ENCODE measurements around the gene SUPT20HL1.
A peak's percentile ranks its signal among the peaks of the same experiment; 100 is the strongest.
"Not testable (repeated sequence)": the region's sequence is repeated elsewhere in the genome, so short reads cannot be mapped to it uniquely, and the experiment has no call there.

The SUPT20HL1 gene

DNA sequence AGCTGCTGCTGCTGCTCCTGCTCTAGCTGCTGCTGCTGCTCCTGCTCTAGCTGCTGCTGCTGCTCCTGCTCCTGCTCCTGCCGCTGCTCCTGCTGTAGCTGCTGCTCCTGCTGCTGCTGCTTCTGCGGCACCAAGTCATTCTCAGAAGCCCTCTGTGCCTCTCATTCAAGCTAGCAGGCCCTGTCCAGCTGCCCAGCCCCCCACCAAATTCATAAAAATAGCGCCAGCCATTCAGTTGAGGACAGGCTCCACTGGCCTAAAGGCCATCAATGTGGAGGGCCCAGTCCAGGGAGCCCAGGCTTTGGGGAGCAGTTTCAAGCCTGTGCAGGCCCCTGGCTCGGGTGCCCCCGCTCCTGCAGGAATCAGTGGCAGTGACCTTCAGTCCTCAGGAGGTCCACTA is 3.9 kb downstream of the SUPT20HL1 start:
- no peak for DNase-seq

DNA sequence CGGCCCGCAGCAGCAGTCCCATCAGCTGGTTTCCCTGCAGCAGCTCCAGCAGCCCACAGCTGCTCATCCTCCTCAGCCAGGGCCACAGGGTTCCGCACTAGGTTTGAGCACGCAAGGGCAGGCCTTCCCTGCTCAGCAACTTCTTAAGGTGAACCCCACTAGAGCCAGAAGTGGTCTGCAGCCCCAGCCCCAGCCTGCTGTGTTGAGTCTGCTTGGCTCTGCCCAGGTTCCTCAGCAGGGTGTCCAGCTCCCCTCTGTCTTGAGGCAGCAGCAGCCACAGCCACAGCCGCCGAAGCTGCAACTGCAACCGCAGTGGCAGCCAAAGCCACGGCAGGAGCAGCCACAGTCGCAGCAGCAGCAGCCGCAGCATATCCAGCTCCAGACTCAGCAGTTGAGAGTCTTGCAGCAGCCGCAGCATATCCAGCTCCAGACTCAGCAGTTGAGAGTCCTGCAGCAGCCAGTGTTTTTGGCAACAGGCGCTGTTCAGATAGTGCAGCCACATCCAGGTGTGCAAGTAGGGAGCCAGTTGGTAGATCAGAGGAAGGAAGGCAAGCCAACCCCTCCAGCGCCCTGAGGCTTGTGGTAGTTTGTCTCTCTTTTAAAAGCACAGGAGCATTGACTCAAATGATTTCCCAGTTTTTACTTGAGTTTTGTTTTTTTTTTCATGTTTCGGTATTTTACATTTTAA is 4.6 kb downstream of the SUPT20HL1 start:
- no peak for DNase-seq

DNA sequence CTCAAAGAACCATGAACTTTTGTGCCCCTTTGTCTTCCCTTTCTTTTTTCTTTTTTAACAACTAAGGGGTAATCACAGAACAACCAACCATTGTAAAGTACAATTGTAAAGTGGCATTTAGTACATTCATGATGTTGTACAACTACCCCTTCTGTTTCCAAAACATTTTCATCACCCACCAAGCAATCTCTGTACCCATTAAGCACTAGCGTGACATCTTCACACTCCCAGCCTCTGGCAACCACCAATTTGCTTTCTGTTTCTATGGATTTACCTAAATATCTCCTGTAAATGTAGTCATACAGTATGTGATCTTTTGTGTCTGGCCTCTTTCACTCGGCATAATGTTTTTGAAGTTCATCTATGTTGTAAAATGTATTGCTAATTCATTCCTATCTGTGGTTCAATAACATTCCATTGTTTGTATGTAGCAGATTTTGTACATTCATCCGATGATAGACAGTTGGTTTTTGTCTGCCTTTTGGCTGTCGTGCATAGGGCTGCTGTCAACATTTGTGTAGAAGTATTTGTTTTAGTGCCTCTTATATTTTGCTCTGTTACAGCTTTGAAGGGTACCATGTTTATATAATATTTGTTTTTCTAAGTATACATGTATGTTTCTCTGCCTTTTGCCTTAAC is 6.4 kb downstream of the SUPT20HL1 start:
- DNase-seq: not testable (repeated sequence)

DNA sequence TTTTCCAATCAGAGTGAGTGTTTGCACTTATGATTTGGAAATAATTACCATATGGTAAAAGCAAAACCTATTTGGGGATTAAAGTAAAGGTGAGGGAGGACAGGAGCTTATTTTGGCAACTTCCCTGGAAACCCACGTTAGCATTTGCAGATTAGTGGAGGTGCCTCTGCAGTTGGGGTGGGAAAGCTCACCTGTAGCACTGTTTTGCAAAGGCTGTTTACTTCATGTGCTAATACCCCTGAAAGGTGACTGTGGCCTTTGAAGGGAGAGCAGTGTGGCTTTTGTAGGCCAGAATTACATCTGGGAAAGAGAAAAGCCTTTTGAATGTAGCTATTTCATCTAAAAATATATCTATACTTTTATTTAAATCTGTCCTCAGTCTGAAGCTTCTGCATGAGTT is 9.4 kb downstream of the SUPT20HL1 start:
- peak; percentile 25 for DNase-seq

DNA sequence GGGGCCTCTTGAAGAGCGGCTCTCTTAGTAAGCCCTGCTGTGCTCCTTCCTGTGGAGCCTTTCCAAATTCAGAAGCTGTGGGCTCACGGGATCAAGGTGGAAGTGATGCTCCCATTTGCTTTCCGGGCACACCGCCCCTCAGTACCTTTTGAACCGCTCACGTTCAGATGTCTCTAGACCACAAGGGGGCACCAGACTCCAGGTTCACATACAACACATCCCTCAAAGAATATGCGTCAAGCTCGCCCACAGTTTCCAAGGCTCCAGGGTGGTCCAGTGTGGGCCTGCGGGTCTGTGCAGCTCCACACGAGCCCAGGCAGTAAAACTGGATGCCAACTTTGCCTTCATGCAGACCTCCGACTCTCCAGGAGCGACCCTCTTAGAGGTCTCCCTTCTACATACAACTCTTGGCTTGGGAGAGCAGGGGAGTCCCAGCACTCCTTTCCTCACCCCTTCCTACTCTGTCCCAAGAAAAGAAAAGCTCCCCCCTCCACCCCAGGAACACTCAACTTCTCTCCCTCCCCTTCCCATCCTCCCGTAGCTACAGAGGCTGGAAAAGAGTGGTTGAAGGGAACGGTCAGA is 11.0 kb downstream of the SUPT20HL1 start:
- DNase-seq: peak; percentile 80

DNA sequence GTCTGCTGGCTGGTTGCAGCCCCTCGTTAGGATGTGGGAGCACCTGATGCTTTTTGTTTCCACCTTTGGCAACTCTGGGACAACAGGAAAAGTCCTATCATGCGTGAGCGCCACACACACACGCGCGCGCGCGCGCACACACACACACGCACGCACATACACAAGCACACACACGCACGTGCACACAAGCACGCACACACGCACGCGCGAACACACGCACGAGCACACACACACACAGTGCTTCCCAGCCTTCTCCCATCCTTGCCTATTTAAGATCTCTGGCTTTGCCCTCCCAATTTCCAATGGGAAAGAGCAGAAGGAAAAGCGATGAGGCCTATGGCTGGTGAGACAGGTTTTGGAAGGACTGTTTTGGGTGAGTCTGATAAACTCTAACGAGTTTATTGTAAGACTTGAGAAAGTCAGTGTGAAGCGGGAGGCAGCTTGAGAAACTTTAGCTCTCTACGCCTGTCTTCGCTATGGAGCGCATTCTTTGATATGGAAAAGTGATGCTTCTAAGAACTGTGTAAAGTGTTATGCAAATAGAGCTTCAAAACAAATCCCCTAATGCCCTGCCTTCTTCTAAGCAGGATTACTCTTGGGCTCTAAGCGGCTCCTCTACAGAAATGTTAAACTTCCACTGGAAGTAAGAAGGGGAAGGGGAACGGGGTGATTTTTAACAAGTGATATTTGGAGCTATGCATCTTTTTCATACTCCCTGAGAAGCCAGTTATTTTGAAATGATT is 11.8 kb downstream of the SUPT20HL1 start:
- peak; percentile 52 for DNase-seq

DNA sequence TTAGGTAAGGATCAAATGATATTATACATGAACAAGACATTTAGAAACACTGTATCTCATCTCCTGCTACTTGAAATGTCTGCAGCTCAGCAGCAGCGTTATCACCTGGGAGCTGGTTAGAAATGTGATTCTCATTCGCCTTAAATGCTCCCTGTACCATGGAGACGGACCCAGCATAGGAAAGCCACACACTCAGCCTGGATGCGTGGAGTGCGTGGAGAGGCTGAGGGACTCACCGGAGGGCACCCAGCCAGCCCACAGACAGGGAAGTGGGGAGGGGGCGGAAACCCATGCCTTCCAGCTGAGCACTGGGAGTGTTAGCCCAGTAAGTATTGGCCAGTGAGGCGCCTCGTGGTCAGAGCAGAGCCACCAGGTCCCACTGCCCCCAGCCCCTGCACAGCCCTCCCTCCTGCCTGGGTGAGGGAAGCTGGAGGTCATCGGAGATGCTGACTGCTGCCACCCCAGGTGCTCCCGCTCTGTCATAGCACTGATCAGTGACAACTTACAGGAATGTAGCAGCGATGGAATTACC is 15.2 kb downstream of the SUPT20HL1 start:
- no peak for DNase-seq

DNA sequence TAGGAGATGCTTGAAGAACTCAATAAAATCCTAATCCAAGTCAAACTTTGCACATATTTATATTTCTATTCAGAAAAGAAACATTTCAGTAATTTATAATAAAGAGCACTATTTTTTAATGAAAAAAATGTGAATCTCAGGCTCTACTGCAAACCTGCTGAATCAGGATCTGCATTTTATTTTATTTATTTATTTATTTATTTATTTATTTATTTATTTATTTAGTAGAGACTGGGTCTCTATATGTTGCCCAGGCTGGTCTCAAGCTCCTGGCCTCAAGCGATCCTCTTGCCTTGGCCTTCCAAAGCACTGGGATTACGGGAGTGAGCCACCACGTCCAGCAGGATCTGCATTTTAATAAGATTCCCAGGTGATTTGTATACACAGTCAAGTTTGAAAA is 16.0 kb downstream of the SUPT20HL1 start:
- no peak for DNase-seq

DNA sequence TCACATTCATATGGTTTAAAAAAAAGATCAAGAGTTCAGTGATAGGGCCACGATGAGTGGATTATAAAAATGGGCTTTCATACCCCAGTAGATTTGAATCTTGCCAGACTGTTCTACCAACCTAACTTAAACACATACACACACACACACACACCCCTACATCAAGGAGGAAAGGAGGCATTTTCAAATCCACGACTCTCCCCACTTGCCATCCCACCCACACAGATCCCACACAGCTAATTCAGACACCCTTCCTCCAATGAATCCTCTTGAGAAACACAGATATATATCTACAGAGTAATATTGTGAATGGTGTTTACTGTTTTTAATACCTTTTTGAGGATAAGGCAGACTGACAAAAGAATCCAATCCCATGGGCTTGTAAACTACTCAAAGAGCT is 16.8 kb downstream of the SUPT20HL1 start:
- no peak for DNase-seq

DNA sequence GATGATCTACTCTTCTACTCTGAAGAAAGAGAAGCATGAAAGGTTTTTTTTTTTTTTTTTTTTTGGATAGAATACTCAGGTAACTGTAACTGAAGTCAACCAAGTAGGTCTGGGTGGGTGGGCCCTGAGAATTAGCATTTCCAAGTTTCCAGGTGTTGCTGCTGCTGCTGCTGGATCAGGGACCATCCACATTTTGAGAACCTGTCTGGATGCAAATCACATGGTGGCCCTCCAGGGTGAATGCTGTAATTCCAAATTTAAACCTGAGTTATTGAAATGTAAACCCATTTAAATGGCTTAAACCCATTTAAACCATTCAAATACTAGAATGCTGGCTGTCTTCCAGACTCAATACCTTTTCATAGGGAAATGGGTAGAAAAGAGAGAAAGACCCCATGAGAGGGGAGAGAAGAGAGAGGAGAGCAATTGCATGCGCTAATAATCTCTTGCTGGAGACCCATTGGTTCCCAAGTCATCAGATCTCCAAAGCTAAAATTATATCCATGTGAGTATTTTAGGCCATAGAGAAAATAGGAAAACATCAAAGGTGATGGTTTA is 17.6 kb downstream of the SUPT20HL1 start:
- DNase-seq: no peak

DNA sequence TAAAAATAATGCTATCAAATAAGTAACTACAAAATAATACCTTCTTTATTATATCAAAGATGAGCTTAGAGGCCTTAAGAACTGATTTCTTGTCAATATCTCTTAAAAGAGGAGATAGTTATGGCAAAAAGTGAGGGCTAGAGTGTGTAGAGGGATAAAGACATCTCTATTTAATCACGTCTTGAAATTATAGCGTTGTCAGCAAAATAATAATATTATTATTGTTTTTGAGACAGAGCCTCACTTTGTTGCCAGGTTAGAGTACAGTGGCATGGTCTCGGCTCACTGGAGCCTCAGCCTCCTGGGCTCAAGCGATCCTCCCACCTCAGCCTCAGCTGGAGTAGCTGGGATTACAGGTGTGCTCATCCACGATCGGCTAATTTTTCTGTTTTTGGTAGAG is 18.3 kb downstream of the SUPT20HL1 start:
- no peak for DNase-seq

DNA sequence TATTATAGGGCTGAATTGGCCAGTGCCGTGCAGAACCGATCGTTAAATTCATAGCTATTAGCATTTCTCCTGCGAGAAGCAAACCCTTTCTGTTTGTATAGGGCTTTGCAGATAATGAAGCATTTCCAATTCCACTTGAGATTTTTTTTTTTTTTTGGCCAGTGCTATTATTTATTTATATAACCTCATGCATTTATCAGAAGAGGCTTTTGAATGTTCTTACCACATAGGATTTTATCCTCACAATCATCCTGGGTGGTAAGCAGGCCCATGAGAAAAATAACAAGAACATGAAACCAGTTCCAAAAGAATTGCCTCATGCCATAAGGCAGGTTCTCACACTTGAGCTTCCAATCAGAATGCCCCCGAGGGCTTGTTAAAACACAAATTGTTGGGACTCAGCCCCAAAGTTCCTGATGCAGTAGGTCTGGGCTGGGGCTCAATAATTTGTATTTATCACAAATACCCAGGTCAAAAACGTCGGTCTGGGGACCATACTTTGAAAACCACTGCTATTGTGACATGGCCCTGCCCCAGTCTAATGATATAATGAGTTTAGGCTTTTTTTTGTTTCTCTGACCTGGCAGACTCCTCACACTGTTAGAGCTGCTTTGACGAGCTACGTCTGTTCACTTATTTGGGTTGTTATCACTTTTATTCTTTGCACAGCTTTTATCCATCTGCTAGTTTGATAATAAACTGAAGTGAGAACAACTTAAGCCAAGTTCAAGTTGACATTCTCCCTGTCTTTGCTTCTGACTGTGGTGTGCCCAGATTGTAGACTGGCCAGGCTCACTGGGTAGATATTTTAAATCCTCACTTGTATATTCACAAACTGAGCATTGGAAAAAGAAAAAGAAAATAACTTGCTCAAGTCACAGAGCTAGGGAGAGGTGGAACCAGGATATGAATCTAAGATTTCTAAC is 20.1 kb downstream of the SUPT20HL1 start:
- no peak for DNase-seq

DNA sequence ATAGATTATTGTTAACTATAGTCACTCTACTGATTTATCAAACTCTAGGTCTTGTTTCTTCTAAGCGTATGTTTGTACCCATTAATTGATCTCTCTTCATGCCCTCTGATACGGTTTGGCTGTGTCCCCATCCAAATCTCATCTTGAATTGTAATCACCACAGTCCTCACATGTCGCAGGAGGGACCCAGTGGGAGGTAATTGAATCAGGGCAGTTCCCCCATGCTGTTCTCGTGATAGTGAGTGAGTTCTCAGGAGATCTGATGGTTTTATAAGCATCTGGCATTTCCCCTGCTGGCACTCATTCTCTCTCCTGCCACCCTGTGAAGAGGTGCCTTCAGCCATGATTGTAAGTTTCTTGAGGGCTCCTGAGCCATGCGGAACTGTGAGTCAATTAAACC is 21.9 kb downstream of the SUPT20HL1 start:
- not testable (repeated sequence) for DNase-seq

DNA sequence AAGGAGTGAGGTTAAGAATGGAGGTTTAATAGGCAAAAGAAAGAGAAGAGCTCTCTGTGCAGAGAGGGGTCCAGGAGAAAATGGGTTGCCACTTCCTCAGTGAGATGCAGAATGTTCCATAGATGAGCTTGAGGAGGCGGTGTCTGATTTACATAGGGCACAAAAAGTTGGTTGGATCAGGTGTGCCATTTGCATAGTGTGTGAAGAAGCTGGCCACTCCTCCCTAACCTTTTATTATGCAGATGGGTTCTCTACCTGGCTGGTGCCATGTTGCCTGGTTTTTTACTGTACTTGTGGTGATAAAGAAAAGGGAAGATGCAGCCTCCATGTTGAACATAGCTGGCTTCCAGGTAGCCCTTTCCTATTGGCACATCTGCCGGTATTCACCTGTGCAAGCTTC is 27.3 kb downstream of the SUPT20HL1 start:
- no peak for DNase-seq

DNA sequence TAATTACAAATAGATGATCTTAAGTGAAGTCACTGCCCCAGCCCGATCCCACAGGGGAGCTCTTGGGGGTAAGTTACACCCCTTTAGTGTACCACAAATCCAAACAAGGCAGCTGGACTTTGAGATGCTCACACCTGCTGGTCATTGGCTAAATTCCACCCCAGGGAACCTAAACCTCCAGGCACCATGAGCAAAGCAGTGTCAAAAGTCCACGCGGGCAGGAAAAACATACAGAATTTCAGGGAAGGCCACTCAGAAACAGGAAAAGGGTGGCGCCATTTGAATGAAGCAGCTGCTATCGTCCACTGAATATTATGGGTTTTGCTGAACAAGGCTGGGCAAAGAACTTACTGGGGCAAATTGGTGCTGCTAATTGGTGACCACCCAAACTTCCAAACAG is 30.9 kb downstream of the SUPT20HL1 start:
- no peak for DNase-seq

DNA sequence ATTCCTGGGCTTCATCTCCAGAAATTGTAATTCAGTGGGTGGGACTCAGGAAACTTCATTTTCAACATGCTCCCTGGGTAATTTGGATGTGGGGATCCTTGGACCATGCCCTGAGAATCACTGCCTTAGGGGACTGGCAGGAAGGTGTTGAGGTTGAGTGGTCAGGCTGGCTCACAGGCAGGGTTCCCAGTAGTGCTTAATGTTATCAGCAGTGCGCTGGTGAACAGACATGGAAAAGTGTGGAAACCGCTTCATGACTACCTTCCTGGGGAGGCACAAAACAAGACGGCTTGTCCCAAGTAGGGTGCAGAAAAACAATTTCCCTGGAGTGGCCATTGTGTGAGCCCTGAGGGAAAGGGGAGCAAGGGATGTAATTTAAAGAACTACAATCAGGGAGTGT is 31.4 kb downstream of the SUPT20HL1 start:
- no peak for DNase-seq

DNA sequence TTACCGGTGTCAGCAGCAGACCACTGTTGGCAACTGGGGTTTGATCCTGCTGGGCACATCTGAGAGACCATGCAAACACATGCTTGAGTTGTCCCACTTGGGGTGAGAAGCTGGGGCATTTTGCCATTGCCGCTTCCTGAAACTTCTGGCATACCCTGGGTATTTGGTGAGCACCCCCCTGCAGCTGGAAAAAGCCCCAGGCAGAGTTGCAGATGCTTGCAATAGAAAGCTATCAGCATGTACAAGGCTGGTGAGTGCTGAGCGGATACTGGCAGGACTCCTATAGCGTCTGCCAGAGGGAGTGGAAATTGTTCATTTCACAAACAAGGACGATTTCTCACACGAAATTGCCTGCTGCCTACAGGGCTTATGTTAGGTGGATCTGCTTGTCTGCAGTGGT is 32.3 kb downstream of the SUPT20HL1 start:
- no peak for DNase-seq

DNA sequence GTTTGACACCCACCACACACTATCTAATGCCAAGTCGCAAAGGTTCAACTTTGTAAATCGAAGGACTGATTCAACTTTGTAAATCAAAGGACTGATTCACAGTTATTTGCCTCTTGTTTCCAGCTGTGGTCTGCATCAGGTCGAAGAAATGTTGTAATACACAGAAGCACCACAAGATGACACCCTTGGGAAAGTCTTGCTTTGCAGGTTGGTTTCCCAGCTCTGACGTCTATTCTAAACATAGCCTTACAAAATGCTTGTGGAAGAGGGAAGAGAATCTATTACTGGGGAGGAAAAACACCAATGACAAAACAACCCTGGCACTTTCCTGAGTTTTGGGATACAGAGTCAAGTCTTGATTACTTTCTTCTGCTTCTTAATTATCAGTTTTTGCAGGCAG is 35.3 kb downstream of the SUPT20HL1 start:
- peak; percentile 83 for DNase-seq

DNA sequence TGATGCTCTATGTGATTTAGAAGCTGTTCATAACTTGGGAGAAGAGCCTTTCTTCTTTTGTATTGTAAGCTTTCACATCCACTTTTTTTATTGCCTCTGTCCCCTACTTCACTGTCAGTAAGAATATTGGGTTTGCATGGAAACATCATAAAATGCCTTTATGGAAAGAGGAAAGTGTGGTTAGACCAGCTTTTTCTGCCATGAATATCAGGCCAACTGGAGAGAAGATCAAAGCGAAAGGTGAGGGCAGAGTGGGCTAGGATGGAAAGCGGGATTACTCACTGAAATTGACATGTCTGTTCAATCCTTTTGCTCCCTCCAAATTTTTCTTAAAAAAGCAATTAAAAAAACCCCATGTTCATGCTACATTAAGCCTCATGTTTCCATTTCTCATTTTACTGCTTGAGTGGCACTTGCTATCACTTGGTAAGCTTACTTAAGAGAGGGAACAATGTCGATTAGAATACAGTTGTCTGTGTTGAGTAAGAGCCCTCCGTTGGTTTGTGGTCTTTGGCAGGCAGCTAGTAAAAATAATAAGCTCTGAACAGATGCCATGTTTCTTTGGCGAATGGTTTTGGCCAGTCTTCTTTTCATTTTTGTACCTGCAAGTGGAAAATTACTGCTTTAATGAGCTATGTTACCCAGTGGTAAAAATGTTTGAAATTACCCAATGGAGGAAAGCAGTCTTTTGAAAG is 35.9 kb downstream of the SUPT20HL1 start:
- DNase-seq: no peak

DNA sequence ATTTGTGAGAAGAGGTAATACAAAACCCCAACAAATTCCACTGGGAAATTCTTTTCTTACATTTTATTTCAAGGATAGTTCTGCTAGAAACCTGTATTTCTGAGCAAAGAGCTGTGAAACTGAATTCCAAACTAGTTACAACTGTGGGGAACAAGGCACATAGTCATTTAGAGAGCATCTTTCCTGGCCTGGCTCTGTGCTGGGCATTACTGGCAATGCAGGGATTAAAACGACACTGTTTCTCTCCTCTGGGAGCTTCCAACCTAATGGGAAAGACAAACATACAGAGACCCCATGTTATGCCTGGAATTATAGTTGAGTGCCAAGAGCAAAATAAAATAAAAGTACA is 36.5 kb downstream of the SUPT20HL1 start:
- DNase-seq: peak; percentile 6

DNA sequence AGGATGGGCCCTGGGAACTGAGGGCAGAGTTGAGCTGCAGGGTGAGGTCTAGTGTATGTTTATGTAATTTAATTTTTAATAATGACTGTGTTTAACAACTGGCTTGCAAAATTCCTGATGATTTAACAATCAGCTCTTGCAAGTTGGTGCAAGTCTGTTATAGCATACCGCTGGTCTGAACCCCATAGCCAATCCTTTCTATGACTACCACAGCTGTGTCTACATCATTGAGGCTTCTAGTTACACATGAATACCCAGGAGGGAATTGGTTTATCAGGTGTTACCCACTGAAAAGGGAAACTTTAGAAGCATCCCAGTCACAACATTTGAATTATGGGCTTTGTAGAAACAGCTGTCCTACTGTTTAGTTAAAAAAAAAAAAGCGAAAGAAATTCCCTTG is 38.3 kb downstream of the SUPT20HL1 start:
- no peak for DNase-seq

DNA sequence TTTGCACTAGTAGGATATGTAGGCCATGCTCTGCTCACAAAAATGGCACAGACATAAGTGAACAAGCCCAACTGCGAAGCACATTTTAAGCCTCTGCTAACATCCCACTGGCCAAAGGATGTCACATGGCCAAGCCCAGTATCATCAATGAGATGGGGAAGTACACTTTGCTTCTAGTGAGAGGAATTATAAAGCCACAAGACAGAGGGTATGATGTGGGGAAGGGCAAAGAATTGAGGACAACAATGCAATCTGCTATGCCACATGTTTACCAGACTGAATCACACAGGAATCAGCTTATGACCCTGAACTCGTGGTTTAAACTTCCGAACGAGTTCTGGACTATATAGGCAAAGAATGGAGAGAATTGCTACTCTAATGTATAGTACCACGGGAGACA is 39.1 kb downstream of the SUPT20HL1 start:
- DNase-seq: no peak

Data from NCI-H82 (cell line).